Measurements from ENCODE around the gene COBL. TPM values are rescaled to one million over a fixed set of nuclear protein-coding genes. Genes with fewer than 3 reads are reported as not detected.

COBL gene
- total and polyA plus RNA-seq, 2 donors (not counting 3 experiments of a cell fraction or from before 2014, with no cell fraction given), result 0.11 TPM; not detected in 1

DNA sequence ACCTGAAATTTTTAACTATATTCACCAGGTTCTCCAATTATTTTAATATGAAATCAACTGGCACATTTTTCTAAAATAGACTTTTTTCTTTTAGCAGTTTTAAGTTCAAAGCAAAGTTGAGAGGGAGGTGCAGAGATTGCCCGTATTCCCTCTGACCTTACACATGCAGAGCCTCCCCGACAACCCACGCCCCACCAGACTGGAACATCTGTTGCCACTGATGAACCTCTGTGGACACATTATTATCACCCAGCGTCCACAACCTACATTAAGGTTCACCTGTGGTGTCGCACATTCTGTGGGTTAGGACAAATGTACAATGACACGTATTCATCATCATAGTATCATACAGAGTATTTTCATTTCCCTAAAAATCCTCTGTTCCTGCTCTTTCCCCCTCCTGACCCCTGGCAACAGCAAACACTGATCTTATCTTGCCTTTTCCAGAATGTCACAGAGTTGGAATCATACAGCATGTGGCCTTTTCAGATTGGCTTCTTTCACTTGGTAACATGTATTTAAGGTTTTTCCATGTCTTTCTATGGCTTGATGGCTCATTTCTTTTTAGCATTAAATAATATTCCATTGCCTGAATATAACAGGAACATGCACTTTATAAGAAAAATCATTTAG, 37.1 kb downstream of the COBL start:
- Histone ChIP-seq H2AFZ (ENCODE audit: low read depth, low read length) (no peak overlapping the region), H3K9me1 (replicated peaks; ENCODE audit: control insufficient read depth, extremely low read depth, insufficient read depth, low read length) (no peaks in the 10 kb centered on the region), H3K36me3 (ENCODE audit: control insufficient read depth in 2 of 2, extremely low read depth in 1 of 2, insufficient read depth in 2 of 2, low read length in 2 of 2) (no peaks in the 10 kb centered on the region), H3K4me1 (ENCODE audit: control insufficient read depth, extremely low read depth, insufficient read depth, low read length) (no peaks in the 10 kb centered on the region), H4K20me1 (replicated peaks; ENCODE audit: control insufficient read depth, extremely low read depth, insufficient read depth, low read length) (no peaks in the 10 kb centered on the region), H3K9me3 (replicated peaks; ENCODE audit: control insufficient read depth, insufficient read depth, low read length) (no peaks in the 10 kb centered on the region), H3K79me2 (ENCODE audit: control insufficient read depth, insufficient read depth, low read length) (no peaks in the 10 kb centered on the region), H3K4me3 (replicated peaks in 1 of 3; ENCODE audit: insufficient read depth in 1 of 3, low read depth in 1 of 3, low read length in 3 of 3) (no peak overlapping the region), H3K27ac (ENCODE audit: insufficient read depth, low read depth, low read length) (no peak overlapping the region), H3K9ac (replicated peaks; ENCODE audit: extremely low read depth, insufficient read depth, low read length) (no peak overlapping the region), H3K27me3 (ENCODE audit: control insufficient read depth in 2 of 2, insufficient read depth in 2 of 2, low read length in 2 of 2) (no peaks in the 10 kb centered on the region), H3K4me2 (ENCODE audit: insufficient read depth, low read length) (no peak overlapping the region)
- dilution Hi-C loops (cut with MboI; ENCODE audit: extremely low pct_ligation_motif_present, low sequenced_read_pairs) (no loop called here), intact Hi-C loops (cut with micrococcal nuclease) (no loop called here)
- FAIRE-seq (no peak), DNase-seq (ENCODE audit: low read depth, low spot score) (no peak)
- POLR2A ChIA-PET, result no interaction called here
- CTCF ChIA-PET, result no interaction called here
- no TSS peak for BruUV-seq (replicated peaks)
- TF ChIP-seq MYC (IDR thresholded peaks at IDR 0.05; ENCODE audit: low read depth, low read length) (no peak), POLR2A (IDR thresholded peaks at IDR 0.05; ENCODE audit: low read depth, low read length) (no peak), JUN (IDR thresholded peaks at IDR 0.05; ENCODE audit: borderline replicate concordance, insufficient read depth, insufficient read length, low read depth) (no peak), FOS (IDR thresholded peaks at IDR 0.05; ENCODE audit: borderline replicate concordance, insufficient read depth, low read length) (no peak), POLR2AphosphoS5 (IDR thresholded peaks at IDR 0.05; ENCODE audit: insufficient read depth, low read depth, low read length) (no peak), GATA2 (IDR thresholded peaks at IDR 0.05; ENCODE audit: insufficient read depth, insufficient read length, low read depth, low read length) (no peak), EZH2 (IDR thresholded peaks at IDR 0.05; ENCODE audit: borderline replicate concordance, low read depth, low read length, severe bottlenecking) (no peak)
- TF ChIP-seq, protein P1, sequence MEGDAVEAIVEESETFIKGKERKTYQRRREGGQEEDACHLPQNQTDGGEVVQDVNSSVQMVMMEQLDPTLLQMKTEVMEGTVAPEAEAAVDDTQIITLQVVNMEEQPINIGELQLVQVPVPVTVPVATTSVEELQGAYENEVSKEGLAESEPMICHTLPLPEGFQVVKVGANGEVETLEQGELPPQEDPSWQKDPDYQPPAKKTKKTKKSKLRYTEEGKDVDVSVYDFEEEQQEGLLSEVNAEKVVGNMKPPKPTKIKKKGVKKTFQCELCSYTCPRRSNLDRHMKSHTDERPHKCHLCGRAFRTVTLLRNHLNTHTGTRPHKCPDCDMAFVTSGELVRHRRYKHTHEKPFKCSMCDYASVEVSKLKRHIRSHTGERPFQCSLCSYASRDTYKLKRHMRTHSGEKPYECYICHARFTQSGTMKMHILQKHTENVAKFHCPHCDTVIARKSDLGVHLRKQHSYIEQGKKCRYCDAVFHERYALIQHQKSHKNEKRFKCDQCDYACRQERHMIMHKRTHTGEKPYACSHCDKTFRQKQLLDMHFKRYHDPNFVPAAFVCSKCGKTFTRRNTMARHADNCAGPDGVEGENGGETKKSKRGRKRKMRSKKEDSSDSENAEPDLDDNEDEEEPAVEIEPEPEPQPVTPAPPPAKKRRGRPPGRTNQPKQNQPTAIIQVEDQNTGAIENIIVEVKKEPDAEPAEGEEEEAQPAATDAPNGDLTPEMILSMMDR (IDR thresholded peaks at IDR 0.05; ENCODE audit: extremely low read depth in 1 of 2, insufficient read depth in 1 of 2, low read depth in 1 of 2, low read length in 2 of 2), result no peak
- TF ChIP-seq, protein P2, sequence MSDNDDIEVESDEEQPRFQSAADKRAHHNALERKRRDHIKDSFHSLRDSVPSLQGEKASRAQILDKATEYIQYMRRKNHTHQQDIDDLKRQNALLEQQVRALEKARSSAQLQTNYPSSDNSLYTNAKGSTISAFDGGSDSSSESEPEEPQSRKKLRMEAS (IDR thresholded peaks at IDR 0.05; ENCODE audit: insufficient read depth, insufficient read length), result no peak
